ENCODE results near the gene TTLL5.
"Not testable (repeated sequence)": the region's sequence is repeated elsewhere in the genome, so short reads cannot be mapped to it uniquely, and the experiment has no call there.

Gene TTLL5

DNA sequence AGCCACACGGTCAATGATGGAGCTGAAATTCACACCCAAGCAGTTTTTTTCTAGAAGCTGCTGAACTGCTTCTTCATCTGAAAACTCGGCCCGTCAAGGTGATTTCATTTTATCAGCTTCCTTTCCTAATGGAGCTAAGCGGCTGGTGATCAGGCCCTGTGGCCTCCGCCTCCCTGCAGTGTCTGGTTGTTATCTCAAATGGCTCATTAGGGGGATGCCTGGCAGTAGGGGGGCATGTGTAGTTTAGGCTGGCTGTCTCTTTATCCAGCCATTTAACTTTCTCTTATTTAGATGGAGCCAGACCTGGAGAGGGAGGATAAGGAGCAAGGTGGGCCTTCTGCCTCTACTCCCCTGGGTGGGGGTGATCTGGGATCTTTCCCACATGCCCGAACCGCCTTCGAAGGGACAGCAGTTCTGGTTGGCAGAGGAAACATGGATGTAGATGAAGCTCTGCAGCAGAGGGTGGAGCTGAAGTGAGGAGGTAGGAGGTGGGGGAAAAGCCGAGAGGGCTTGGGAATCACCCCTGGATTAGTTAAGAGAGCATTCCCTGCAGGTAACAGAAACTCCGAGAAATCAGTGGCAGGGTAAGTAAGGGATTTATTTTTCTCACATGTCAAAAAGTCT lies 256.4 kb downstream of the TTLL5 start:
- in situ Hi-C loops (cut with HindIII; ENCODE audit: low pct_unique_long_range_greater_than_20kb, low sequenced_read_pairs) = no loop called here
- no peak for DNase-seq (ENCODE audit: low read depth in 1 of 2, low spot score in 1 of 2)
- TF ChIP-seq JUND (IDR thresholded peaks at IDR 0.05; ENCODE audit: low read depth) = no peak

GRCh38 chr14:75917946-75918335 lies 256.9 kb downstream of the TTLL5 start:
- in situ Hi-C loops (cut with HindIII; ENCODE audit: low pct_unique_long_range_greater_than_20kb, low sequenced_read_pairs) = no loop called here
- TF ChIP-seq JUND (IDR thresholded peaks at IDR 0.05; ENCODE audit: low read depth) = no peak
- no peak for DNase-seq (ENCODE audit: low read depth in 1 of 2, low spot score in 1 of 2)

DNA sequence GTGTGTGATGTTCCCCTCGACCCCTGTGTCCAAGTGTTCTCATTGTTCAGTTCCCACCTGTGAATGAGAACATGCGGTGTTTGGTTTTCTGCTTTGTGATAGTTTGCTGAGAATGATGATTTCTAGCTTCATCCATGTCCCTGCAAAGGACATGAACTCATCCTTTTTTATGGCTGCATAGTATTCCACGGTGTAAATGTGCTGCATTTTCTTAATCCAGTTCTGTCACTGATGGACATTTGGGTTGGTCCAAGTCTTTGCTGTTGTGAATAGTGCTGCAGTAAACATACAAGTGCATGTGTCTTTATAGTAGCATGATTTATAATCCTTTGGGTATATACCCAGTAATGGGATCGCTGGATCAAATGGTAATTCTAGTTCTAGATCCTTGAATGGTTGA lies 259.4 kb downstream of the TTLL5 start:
- DNase-seq (ENCODE audit: low read depth in 1 of 2, low spot score in 1 of 2); in situ Hi-C loops (cut with HindIII; ENCODE audit: low pct_unique_long_range_greater_than_20kb, low sequenced_read_pairs): not testable (repeated sequence)

GRCh38 chr14:75925141-75925840 lies 264.2 kb downstream of the TTLL5 start:
- in situ Hi-C loops (cut with HindIII; ENCODE audit: low pct_unique_long_range_greater_than_20kb, low sequenced_read_pairs); DNase-seq (ENCODE audit: low read depth in 1 of 2, low spot score in 1 of 2): not testable (repeated sequence)

GRCh38 chr14:75926431-75927115 lies 265.5 kb downstream of the TTLL5 start:
- DNase-seq (ENCODE audit: low read depth in 1 of 2, low spot score in 1 of 2) = no peak
- in situ Hi-C loops (cut with HindIII; ENCODE audit: low pct_unique_long_range_greater_than_20kb, low sequenced_read_pairs) = no loop called here
- no peak for TF ChIP-seq JUND (IDR thresholded peaks at IDR 0.05; ENCODE audit: low read depth)

- TF ChIP-seq JUND (IDR thresholded peaks at IDR 0.05; ENCODE audit: low read depth) = no peak
- DNase-seq (ENCODE audit: low read depth in 1 of 2, low spot score in 1 of 2) = no peak
- in situ Hi-C loops (cut with HindIII; ENCODE audit: low pct_unique_long_range_greater_than_20kb, low sequenced_read_pairs) = no loop called here
Measured at GRCh38 chr14:75927564-75928087, 266.6 kb downstream of the TTLL5 start.

- no peak for DNase-seq (ENCODE audit: low read depth in 1 of 2, low spot score in 1 of 2)
- no peak for TF ChIP-seq JUND (IDR thresholded peaks at IDR 0.05; ENCODE audit: low read depth)
- in situ Hi-C loops (cut with HindIII; ENCODE audit: low pct_unique_long_range_greater_than_20kb, low sequenced_read_pairs) = no loop called here
Measured at GRCh38 chr14:75928690-75929181, 267.7 kb downstream of the TTLL5 start.

DNA sequence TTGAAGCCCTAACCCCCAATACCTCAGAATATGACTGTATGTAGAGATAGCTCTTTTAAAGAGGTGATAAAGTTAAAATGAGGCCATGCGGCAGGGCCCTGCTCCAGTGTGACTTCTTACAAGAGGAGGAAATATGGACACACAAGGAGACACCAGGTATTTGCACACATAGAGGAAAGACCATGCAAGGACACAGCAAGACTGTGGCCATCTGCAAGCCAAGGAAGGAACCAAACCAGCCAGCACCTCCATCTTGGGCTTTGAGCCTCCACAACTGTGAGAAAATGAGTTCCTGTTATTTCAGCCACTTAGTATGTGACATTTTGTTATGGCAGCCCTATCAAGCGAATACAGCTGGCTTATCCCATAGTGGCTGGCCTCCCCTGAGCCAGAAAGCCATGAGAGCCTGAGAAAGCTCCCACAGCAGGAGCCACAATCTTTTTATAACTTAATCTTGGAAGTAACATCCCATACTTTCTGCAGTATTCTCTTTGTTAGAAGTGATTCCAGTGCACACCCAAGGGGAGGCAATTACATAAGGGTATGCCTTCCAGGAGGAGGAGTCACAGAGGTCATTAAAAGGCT lies 272.8 kb downstream of the TTLL5 start:
- DNase-seq (ENCODE audit: low read depth in 1 of 2, low spot score in 1 of 2) = no peak
- in situ Hi-C loops (cut with HindIII; ENCODE audit: low pct_unique_long_range_greater_than_20kb, low sequenced_read_pairs) = no loop called here
- TF ChIP-seq JUND (IDR thresholded peaks at IDR 0.05; ENCODE audit: low read depth) = no peak

- DNase-seq (ENCODE audit: low read depth in 1 of 2, low spot score in 1 of 2) = no peak
- in situ Hi-C loops (cut with HindIII; ENCODE audit: low pct_unique_long_range_greater_than_20kb, low sequenced_read_pairs) = no loop called here
- no peak for TF ChIP-seq JUND (IDR thresholded peaks at IDR 0.05; ENCODE audit: low read depth)
Measured at GRCh38 chr14:75934998-75935628, 274.1 kb downstream of the TTLL5 start.

DNA sequence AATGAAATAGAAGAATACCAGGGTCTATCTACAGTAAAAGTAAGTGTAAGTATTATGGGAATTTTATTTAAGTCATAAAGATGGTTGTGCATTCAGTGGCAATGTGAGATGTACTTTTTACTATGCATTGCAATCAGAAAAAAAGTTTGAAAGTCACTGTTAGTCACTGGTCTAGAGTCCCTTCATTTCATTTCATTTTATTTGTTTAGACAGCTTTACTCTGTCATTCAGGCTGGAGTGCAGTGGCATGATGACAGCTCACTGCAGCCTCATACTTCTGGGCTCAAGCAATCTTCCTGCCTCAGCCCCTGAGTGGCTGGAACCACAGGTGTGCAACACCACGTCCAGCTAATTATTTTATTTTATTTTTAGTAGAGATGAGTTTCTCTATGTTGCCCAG lies 278.2 kb downstream of the TTLL5 start:
- no peak for TF ChIP-seq JUND (IDR thresholded peaks at IDR 0.05; ENCODE audit: low read depth)
- DNase-seq (ENCODE audit: low read depth in 1 of 2, low spot score in 1 of 2) = no peak
- in situ Hi-C loops (cut with HindIII; ENCODE audit: low pct_unique_long_range_greater_than_20kb, low sequenced_read_pairs) = no loop called here

- in situ Hi-C loops (cut with HindIII; ENCODE audit: low pct_unique_long_range_greater_than_20kb, low sequenced_read_pairs) = no loop called here
- no peak for DNase-seq (ENCODE audit: low read depth in 1 of 2, low spot score in 1 of 2)
- TF ChIP-seq JUND (IDR thresholded peaks at IDR 0.05; ENCODE audit: low read depth) = no peak
Measured at GRCh38 chr14:75941030-75941429, 280.0 kb downstream of the TTLL5 start.

DNA sequence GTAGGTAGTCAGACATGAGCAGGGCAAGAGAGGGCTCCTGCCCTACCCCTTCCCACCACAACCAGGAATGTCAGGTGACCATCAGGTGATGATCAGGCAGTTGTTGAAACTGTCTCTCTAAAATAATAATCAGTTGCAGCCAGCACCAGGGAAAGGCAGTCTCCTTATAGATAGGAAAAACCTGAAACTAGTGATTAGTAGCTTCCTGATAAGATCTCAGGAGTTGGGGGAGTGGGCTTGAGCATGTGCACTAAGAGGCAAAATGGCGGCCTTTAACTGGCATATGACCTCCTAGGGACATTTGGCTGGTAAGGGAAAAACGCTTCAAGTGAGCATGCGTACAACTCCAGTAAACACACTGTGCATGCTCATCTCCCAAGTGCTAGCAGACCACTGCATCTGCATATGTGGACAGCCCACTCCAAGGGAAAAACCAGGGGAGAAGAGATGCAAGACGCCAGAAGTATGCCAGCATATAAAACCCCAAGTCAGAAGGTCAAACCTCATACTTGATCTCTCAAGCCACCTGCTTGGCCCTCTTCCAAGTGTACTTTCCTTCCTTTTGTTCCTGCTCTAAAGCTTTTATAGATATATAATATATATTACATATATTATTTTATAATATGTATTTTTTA lies 283.7 kb downstream of the TTLL5 start:
- in situ Hi-C loops (cut with HindIII; ENCODE audit: low pct_unique_long_range_greater_than_20kb, low sequenced_read_pairs) = no loop called here
- TF ChIP-seq JUND (IDR thresholded peaks at IDR 0.05; ENCODE audit: low read depth) = no peak
- DNase-seq (ENCODE audit: low read depth in 1 of 2, low spot score in 1 of 2) = no peak

All from T47D (cell line).